Fibroblast of mammary gland (primary cell): Measurements from ENCODE around the gene IL17B.
A peak's percentile ranks its signal among the peaks of the same experiment; 100 is the strongest.

Experiments
- DNase-seq: peaks from one replicate; pipeline ENCODE4 v3.0.0-alpha.2; 2010; ENCODE audit warnings: low read depth
- H3K4me3 ChIP-seq: 2 replicates; pipeline ENCODE4 v1.5.1; 2011; ENCODE audit warnings: low read depth, mild to moderate bottlenecking, low read length, moderate library complexity; ENCODE audit not compliant: control insufficient read depth
- TF ChIP-seq, protein P1 (sequence below): conservative IDR thresholded peaks from 2 replicates; pipeline ENCODE4 v1.5.1; 2011; ENCODE audit warnings: low read depth, low read length, inconsistent platforms; ENCODE audit not compliant: control insufficient read depth, insufficient read depth

IL17B gene

DNA sequence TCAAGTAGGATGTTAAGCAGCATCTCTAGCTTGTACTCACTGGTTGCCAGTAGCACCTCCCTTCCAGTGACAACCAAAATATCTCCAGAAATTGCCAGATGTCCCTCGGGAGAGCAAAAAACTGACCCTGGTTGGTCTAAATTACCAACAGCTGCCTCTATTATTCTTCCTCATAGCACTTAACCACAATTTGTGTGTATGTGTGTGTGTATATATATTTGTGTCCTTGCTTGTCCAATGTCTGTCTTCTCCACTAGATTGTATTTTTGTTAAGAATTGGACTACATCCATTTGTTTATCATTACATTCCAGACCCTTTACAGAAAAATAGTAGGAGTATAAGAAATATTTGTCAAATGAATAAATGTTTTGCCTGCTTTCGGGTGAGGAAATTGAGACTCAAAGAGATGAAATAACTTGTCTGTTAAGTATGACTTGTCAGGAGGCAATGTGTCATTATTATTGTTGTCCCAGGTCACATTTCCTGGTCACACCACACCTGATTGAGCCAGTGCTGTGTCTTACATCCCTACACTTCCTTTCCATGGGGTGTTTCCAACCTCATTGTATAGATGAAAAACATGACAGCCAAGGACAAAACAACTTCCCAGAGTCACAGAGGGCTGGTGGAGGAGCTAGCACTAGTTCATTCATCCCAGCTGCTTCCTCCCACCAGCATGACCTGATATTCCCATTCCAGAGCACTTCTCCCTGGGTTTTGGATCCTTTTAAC is 45.2 kb downstream of the IL17B start:
- H3K4me3 ChIP-seq, result no peak overlapping the region
- TF ChIP-seq, protein P1, sequence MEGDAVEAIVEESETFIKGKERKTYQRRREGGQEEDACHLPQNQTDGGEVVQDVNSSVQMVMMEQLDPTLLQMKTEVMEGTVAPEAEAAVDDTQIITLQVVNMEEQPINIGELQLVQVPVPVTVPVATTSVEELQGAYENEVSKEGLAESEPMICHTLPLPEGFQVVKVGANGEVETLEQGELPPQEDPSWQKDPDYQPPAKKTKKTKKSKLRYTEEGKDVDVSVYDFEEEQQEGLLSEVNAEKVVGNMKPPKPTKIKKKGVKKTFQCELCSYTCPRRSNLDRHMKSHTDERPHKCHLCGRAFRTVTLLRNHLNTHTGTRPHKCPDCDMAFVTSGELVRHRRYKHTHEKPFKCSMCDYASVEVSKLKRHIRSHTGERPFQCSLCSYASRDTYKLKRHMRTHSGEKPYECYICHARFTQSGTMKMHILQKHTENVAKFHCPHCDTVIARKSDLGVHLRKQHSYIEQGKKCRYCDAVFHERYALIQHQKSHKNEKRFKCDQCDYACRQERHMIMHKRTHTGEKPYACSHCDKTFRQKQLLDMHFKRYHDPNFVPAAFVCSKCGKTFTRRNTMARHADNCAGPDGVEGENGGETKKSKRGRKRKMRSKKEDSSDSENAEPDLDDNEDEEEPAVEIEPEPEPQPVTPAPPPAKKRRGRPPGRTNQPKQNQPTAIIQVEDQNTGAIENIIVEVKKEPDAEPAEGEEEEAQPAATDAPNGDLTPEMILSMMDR, result no peak
- DNase-seq, result no peak

DNA sequence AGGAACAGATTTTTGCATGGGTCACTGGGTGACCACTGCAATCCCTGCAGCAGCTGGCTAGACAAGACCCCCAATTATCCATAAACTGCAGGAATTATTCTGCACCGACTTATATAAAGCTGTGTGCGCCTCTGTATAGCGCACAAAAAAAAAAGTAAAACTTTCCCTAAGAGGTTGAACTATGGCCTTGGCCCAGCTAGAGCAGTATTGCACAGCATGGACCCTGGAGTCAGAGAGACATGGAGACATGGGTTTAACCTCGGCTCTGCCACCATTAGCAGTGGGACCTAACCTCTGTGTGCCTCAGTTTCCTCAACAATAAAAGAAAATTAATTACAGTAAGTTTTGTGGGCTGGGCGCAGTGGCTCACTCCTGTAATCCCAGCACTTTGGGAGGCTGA is 50.9 kb downstream of the IL17B start:
- H3K4me3 ChIP-seq, result no peak overlapping the region
- DNase-seq, result no peak

DNA sequence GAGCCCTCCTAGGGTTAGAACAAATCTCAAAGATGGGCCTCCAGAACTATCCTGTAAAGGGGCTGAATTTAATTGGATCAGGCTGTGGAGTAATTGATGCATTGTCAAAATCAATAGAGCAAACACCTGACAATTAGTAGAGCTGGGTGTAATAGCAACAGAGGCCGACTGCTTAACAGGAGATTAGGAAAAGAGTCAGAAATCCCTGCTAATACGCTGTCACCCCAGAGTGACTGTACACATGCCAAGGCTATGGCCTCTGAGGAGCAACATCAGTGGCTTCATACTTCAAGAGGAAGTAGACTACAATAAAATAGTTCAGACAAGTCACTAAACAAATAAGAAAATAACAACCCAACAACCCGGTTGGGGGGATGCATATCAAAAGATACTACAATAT is 52.5 kb downstream of the IL17B start:
- DNase-seq, result no peak
- H3K4me3 ChIP-seq, result no peak overlapping the region
- TF ChIP-seq, protein P1, result no peak

More for the DNA sequence above, 50.9 kb downstream of the IL17B start:
- TF ChIP-seq, protein P1, result no peak

DNA sequence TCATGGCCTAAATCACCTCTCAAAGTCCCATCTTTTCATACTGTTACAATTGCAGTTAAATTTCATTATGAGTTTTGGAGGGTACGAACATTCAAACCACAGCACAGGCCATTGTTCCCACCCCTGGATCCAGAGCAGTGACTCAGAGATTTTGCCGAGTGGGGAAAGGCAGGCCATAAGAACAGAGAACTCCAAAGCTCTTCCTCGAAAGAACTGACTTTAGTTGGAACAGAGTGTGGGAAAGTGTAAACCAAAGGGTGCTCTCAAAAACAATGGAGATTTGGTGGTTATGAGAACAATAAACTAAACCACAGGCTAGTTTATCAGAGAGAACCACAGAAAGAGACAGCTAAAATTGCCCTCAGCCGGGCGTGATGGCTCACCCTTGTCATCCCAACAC is 53.2 kb downstream of the IL17B start:
- no peak for DNase-seq
- TF ChIP-seq, protein P1, result no peak
- no peak overlapping the region for H3K4me3 ChIP-seq

DNA sequence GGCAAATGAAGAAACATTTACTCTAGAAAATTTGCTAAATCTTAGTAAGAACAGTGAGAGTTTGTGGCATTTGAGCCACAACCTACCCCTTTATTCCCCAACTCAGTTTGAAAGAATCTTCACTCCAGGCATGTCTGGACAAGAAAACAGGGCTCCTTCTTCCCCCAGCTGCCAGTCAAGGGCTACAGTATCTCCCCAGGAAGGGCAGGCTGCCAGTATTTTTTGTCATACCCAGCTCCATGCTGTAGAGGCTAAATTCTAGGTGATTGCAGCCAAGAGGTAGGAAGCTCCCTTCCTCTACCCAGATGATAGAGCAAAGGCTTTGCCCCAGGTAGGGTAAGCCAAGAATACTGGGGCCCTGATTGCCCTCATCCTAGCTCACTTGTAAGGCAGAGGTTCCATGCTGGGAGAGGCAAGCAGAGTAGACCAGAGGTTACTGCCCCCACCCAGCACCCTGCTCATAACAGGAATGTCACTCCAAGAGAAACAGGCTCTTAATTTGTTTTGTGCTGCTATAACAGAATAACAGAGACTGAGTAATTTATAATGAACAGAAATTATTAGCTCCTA is 53.8 kb downstream of the IL17B start:
- TF ChIP-seq, protein P1, result no peak
- peak; percentile 29 for DNase-seq
- H3K4me3 ChIP-seq, result no peak overlapping the region

DNA sequence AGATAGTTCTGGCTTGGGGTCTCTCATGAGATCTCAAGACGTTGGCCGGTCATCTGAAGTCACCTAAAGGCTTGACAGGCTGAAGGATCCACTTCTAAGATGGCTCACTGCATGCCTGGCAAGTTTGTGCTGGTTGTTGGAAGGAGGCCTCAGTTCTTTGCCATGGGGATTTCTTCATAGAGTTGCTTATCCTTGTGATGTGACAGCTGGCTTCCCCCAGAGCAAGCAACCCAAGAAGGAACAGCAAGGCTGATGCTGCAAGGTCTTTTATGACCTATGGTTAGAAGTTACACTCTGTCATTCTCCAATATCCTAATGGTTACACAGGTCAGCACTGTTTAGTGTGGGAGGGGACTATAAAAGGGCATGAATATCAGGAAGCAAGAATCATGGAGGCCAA is 54.5 kb downstream of the IL17B start:
- DNase-seq, result no peak
- TF ChIP-seq, protein P1, result no peak
- H3K4me3 ChIP-seq, result no peak overlapping the region
